ENCODE measurements around the gene FAM169A. TPM values are rescaled to one million over a fixed set of nuclear protein-coding genes. Genes with fewer than 3 reads are reported as not detected.

Gene FAM169A
- total RNA-seq, 6 experiments from 2014 or later = 0.02 to 0.07 TPM; not detected in 4

DNA sequence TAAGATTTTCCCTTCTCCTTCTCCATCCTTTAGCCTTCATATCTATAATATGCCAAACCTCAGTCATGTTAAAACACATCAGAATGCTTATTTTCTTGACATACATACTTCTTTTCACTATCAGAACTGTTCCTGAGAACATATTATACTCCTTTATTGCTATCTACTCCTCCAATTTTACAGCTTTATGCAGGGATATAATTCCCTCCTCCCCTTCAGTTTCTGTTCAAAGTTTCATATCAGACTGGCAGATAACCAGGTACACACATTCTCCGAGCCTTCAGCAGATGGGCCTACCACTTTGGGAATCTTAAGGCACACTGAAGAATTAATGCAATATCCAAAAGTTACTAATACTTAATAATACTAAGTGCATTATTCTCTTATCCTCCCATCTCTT is 29.1 kb downstream of the FAM169A start:
- H3K4me1 Mint-ChIP-seq (ENCODE audit: low read depth) = no peaks in the 10 kb centered on the region

DNA sequence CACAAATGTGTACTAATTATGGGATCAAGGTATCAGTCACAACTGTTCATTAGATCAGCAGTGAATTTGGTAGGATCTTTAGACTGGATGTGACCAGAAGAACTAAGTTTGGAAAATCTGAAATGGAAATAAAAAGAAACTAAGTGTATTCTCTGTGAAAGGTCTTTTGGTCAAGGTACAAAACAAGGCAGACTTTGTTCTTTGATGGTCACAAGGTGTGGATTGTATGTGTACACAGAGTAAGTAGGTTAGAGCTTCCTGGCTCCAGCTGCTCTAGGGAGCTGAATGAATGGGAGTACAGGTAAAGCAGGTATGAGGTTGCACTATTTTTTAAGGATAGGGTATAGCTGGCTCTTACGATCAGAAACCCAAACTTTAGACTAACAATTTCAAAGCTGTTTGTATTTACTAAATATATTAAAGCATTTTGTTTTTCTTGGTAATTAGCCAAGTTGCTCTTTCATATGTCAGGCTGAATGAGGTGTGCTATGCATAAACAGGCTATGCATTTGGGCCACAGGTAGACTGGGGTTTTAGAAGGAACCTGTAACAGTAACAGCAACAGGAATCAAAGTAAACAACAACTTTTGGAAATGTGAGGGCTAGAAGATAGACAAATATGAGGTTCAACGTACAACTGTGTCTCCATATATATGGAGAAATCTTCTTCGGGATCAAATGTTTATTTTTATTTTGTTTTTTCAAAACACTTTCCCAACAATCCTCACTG is 32.5 kb downstream of the FAM169A start:
- no peaks in the 10 kb centered on the region for H3K4me1 Mint-ChIP-seq (ENCODE audit: low read depth)
- no peaks in the 10 kb centered on the region for H3K36me3 Mint-ChIP-seq (ENCODE audit: low read depth)
- no peak overlapping the region for H3K4me3 Mint-ChIP-seq
- H3K27me3 Mint-ChIP-seq (ENCODE audit: insufficient read depth) = peaks cover 20% of the 10 kb centered on the region
- no peak for DNase-seq
- TF ChIP-seq, protein P1, sequence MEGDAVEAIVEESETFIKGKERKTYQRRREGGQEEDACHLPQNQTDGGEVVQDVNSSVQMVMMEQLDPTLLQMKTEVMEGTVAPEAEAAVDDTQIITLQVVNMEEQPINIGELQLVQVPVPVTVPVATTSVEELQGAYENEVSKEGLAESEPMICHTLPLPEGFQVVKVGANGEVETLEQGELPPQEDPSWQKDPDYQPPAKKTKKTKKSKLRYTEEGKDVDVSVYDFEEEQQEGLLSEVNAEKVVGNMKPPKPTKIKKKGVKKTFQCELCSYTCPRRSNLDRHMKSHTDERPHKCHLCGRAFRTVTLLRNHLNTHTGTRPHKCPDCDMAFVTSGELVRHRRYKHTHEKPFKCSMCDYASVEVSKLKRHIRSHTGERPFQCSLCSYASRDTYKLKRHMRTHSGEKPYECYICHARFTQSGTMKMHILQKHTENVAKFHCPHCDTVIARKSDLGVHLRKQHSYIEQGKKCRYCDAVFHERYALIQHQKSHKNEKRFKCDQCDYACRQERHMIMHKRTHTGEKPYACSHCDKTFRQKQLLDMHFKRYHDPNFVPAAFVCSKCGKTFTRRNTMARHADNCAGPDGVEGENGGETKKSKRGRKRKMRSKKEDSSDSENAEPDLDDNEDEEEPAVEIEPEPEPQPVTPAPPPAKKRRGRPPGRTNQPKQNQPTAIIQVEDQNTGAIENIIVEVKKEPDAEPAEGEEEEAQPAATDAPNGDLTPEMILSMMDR (IDR thresholded peaks at IDR 0.05) = no peak
- H3K9me3 Mint-ChIP-seq = no peaks in the 10 kb centered on the region
- H3K27ac Mint-ChIP-seq = no peak overlapping the region

More for the DNA sequence above, 29.1 kb downstream of the FAM169A start:
- peaks cover 12% of the 10 kb centered on the region for H3K27me3 Mint-ChIP-seq (ENCODE audit: insufficient read depth)
- H3K27ac Mint-ChIP-seq = no peak overlapping the region
- no peaks in the 10 kb centered on the region for H3K36me3 Mint-ChIP-seq (ENCODE audit: low read depth)
- H3K4me3 Mint-ChIP-seq = no peak overlapping the region
- H3K9me3 Mint-ChIP-seq = no peaks in the 10 kb centered on the region
- TF ChIP-seq, protein P1 (IDR thresholded peaks at IDR 0.05) = no peak
- DNase-seq = no peak

DNA sequence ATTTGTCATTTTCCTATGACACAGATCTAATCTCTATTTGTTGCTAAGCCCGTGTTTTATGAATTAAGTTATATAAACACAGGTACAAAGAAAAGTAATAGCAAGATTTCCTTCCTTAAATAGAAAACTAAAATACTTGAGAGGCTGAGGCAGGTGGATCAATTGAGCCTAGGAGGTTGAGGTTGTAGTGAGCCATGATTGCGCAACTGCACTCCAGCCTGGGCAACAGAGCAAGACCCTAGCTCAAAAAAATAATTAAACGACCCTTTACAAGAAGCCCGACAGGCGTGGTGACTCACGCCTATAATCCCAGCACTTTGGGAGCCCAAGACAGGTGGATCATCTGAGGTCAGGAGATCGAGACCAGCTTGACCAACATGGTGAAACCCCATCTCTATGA is 36.8 kb downstream of the FAM169A start:
- no peaks in the 10 kb centered on the region for H3K9me3 Mint-ChIP-seq
- no peak overlapping the region for H3K27ac Mint-ChIP-seq
- no peaks in the 10 kb centered on the region for H3K4me1 Mint-ChIP-seq (ENCODE audit: low read depth)
- no peak overlapping the region for H3K4me3 Mint-ChIP-seq
- H3K27me3 Mint-ChIP-seq (ENCODE audit: insufficient read depth) = peaks cover 25% of the 10 kb centered on the region
- no peak for DNase-seq
- no peaks in the 10 kb centered on the region for H3K36me3 Mint-ChIP-seq (ENCODE audit: low read depth)
- TF ChIP-seq, protein P1 (IDR thresholded peaks at IDR 0.05) = no peak

DNA sequence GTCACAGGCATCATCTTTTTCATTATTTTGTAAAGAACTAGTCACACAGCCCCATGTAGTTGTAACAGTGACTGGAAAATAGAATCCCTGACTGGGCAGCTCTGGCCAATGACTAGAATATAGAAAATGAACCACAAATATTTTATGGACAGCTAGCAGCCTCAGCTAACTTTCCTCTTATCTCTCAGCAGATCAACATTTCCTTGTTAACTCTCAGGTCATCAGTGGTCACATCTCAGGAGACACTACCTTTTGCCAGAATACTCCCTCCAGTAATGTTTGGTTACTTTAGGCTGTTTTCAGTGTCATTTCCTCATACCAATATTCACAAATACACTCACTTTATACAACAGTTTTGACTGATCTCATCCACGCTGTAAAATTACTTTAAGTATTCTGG is 43.9 kb downstream of the FAM169A start:
- peaks cover 15% of the 10 kb centered on the region for H3K27me3 Mint-ChIP-seq (ENCODE audit: insufficient read depth)
- DNase-seq = no peak
- TF ChIP-seq, protein P1 (IDR thresholded peaks at IDR 0.05) = no peak

DNA sequence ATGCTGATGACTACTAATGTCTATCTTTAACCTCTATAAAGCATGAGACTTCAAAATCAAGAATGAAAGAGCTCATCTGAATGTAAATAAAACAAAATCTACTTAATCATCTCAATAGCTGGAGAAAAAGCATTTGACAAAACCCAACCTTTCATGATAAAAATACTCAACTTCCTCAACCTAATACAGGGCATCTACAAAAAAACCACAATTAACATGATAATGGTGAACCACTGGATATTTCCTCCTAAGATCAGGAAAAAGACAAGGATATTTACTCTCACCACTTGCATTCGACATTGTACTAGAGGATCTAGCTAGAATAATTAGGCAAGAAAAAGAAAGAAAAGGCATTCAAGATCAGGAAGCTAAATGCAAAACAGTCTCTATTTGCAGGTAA is 49.3 kb downstream of the FAM169A start:
- Mint-ChIP-seq H3K9me3 (no peaks in the 10 kb centered on the region), H3K4me3 (no peak overlapping the region), H3K27me3 (ENCODE audit: insufficient read depth) (peaks cover 12% of the 10 kb centered on the region)

More for the DNA sequence above, 43.9 kb downstream of the FAM169A start:
- Mint-ChIP-seq H3K4me3 (no peak overlapping the region), H3K9me3 (no peaks in the 10 kb centered on the region), H3K27ac (no peak overlapping the region), H3K4me1 (ENCODE audit: low read depth) (no peaks in the 10 kb centered on the region), H3K36me3 (ENCODE audit: low read depth) (no peaks in the 10 kb centered on the region)

More for the DNA sequence above, 49.3 kb downstream of the FAM169A start:
- TF ChIP-seq, protein P1 (IDR thresholded peaks at IDR 0.05) = no peak
- Mint-ChIP-seq H3K4me1 (ENCODE audit: low read depth) (no peaks in the 10 kb centered on the region), H3K27ac (no peak overlapping the region), H3K36me3 (ENCODE audit: low read depth) (no peaks in the 10 kb centered on the region)
- no peak for DNase-seq
